Adrenal gland (tissue), 12 donors: ENCODE measurements around the gene ATP8A2. TPM values are rescaled to one million over a fixed set of nuclear protein-coding genes. Genes with fewer than 3 reads are reported as not detected.

Experiments
- DNase-seq, 7 donors: peaks; one replicate each; pipeline ENCODE4 v3.0.0-alpha.2; 2019 to 2020
- H3K27ac ChIP-seq, 5 donors: fragments of 200-600 bp; sonication (generic) in 4 of 5; 1 replicate in 3 of 5; 2 replicates in 2 of 5; pipeline versions ENCODE4 v1.5.1 to v1.8.0; 2016 to 2020; ENCODE audit warnings: mild to moderate bottlenecking in 1 of 5
- H3K27me3 ChIP-seq: fragments of 200-600 bp; 2 replicates; pipeline ENCODE4 v1.8.0; 2021
- H3K36me3 ChIP-seq, 2 donors: fragments of 200-600 bp; replicated peaks in 1 of 2; 1 replicate in 1 of 2; 2 replicates in 1 of 2; pipeline versions ENCODE4 v1.5.1 to v1.8.0; 2018 to 2022
- H3K4me1 ChIP-seq, 2 donors: fragments of 200-600 bp; replicated peaks in 1 of 2; 1 replicate in 1 of 2; 2 replicates in 1 of 2; pipeline versions ENCODE4 v1.5.1 to v1.8.0; 2018 to 2021
- H3K4me3 ChIP-seq, 4 donors: fragments of 200-600 bp; sonication (generic) in 3 of 4; one replicate each; pipeline ENCODE4 v1.5.1; 2016 to 2018
- H3K9me3 ChIP-seq, 3 donors: fragments of 200-600 bp; sonication (generic) in 1 of 3; replicated peaks in 1 of 3; 1 replicate in 2 of 3; 2 replicates in 1 of 3; pipeline versions ENCODE4 v1.5.1 to v1.8.0; 2016 to 2021
- POLR2A ChIP-seq, 2 donors: fragments of 450-650 bp; IDR thresholded peaks; one replicate each; pipeline ENCODE4 v1.6.1; 2017; ENCODE audit warnings: antibody characterized with exemption in 2 of 2, mild to moderate bottlenecking in 2 of 2, moderate library complexity in 1 of 2
- WGBS, 4 donors: extraction: QIAGEN DNeasy Blood & Tissue Kit in 2 of 4; methylation state at CpG; one replicate each; pipeline versions ENCODE4 v1.1.5 to v1.1.7; 2013 to 2017; 5-methylcytosine and 5-hydroxymethylcytosine counted together
- intact Hi-C, 2 donors: fragments of 100-400 bp; cut with DNase I; formaldehyde crosslinking; loops; one replicate each; pipeline versions ENCODE4 v1.14.1 to v1.15.0; 2022 to 2023
- polyA plus RNA-seq, 3 donors: library from polyadenylated mRNA; stranded (reverse); fragments of 200-250 nt in 2 of 3; fragments of 350-450 nt in 1 of 3; fragmentation: Illumina TruSeq in 1 of 3; extraction: RNeasy Lipid Tissue Mini Kit (QIAGEN cat#74804) in 1 of 3; gene quantifications; one replicate each; pipeline ENCODE4 v1.2.3, GENCODE V29; 2013 to 2014
- total RNA-seq, 9 donors: library from RNA; depleted of rRNA in 4 of 9; stranded (reverse); fragments of >200 nt in 4 of 9; fragments of 120-200 nt in 1 of 9; fragmentation: NEBNext Ultra II Directional in 1 of 9; extraction: Animal tissue kit (Norgen Biotek cat#: 25700) in 1 of 9; gene quantifications; one replicate each; pipeline versions ENCODE4 v1.1.0 to v1.2.4, GENCODE V29; 2013 to 2023
- TF ChIP-seq, protein P1 (sequence below), 6 experiments: fragments of 450-650 bp in 4 of 6; fragments of 200-600 bp in 2 of 6; sonication (generic) in 1 of 6; IDR thresholded peaks; 1 replicate in 5 of 6; 2 replicates in 1 of 6; pipeline versions ENCODE4 v1.5.1 to v1.8.0; 2016 to 2021; ENCODE audit warnings: antibody characterized with exemption in 6 of 6, mild to moderate bottlenecking in 2 of 6, moderate library complexity in 1 of 6
- donor health status: healthy with polysubstance abuse.
- donor health status: Bipolar disorder and iron deficiency.
- donor health status: DM: yes; HTN: yes; CAD: no.
- donor health status: DM: no; HTN: no; CAD: no.
- donor health status: DM: no; HTN: no; CAD: no.
- donor health status: DM: yes; HTN: yes; CAD: no.

The ATP8A2 gene
- total and polyA plus RNA-seq, 12 donors = 0.77 to 14.0 (median 4.3) TPM

GRCh38 chr13:25844559-25845434, 473.0 kb downstream of the ATP8A2 start:
- TF ChIP-seq, protein P1, sequence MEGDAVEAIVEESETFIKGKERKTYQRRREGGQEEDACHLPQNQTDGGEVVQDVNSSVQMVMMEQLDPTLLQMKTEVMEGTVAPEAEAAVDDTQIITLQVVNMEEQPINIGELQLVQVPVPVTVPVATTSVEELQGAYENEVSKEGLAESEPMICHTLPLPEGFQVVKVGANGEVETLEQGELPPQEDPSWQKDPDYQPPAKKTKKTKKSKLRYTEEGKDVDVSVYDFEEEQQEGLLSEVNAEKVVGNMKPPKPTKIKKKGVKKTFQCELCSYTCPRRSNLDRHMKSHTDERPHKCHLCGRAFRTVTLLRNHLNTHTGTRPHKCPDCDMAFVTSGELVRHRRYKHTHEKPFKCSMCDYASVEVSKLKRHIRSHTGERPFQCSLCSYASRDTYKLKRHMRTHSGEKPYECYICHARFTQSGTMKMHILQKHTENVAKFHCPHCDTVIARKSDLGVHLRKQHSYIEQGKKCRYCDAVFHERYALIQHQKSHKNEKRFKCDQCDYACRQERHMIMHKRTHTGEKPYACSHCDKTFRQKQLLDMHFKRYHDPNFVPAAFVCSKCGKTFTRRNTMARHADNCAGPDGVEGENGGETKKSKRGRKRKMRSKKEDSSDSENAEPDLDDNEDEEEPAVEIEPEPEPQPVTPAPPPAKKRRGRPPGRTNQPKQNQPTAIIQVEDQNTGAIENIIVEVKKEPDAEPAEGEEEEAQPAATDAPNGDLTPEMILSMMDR (IDR thresholded peaks at IDR 0.05) = no peak
- no peak for TF ChIP-seq POLR2A (IDR thresholded peaks at IDR 0.05)
- H3K4me3 ChIP-seq = no peak overlapping the region
- no peaks in the 10 kb centered on the region for H3K4me1 ChIP-seq
- no peaks in the 10 kb centered on the region for H3K36me3 ChIP-seq
- DNase-seq = no peak
- H3K27ac ChIP-seq = no peak overlapping the region
- no peaks in the 10 kb centered on the region for H3K9me3 ChIP-seq
- intact Hi-C loops = no loop called here
- peaks cover 5% of the 10 kb centered on the region for H3K27me3 ChIP-seq
- WGBS, 4 donors = 78 to 86% (median 84%) methylated on average over 6 to 7 of the region's 7 CpGs

GRCh38 chr13:25846222-25846984, 474.6 kb downstream of the ATP8A2 start:
- no peak overlapping the region for H3K4me3 ChIP-seq
- WGBS, 4 donors = 82 to 85% (median 83%) methylated on average over 4 of the region's 4 CpGs
- intact Hi-C loops = no loop called here
- no peaks in the 10 kb centered on the region for H3K9me3 ChIP-seq
- no peak for DNase-seq
- no peaks in the 10 kb centered on the region for H3K4me1 ChIP-seq
- H3K27ac ChIP-seq = no peak overlapping the region
- no peak for TF ChIP-seq POLR2A (IDR thresholded peaks at IDR 0.05)
- H3K36me3 ChIP-seq = no peaks in the 10 kb centered on the region
- H3K27me3 ChIP-seq = peaks cover 5% of the 10 kb centered on the region

DNA sequence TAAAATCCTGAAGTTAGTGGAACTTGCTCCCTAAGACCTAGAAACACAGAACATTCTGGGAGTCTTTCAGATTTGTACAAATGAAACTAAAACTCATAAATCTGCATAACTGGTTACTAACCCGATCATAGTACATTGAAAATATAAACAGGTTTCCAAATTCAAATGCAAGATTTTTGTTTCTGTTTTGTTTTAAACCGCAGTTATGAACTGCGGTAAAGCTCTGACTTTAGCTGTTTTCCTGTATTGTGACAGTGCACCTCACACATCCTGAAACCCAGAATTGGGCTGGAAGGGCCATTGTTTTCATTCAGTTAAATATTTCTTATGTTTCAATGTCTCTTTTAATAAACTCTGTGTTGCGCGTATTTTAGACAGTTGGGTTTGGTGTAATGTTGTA, 475.4 kb downstream of the ATP8A2 start:
- H3K36me3 ChIP-seq = no peaks in the 10 kb centered on the region
- 59 to 71% (median 64%) methylated on average over 5 of the region's 5 CpGs for WGBS, 4 donors
- H3K27me3 ChIP-seq = no peaks in the 10 kb centered on the region
- no peaks in the 10 kb centered on the region for H3K9me3 ChIP-seq
- intact Hi-C loops = no loop called here
- H3K4me3 ChIP-seq = no peak overlapping the region
- H3K4me1 ChIP-seq = no peaks in the 10 kb centered on the region
- no peak overlapping the region for H3K27ac ChIP-seq
- TF ChIP-seq, protein P1 (IDR thresholded peaks at IDR 0.05) = no peak
- no peak for TF ChIP-seq POLR2A (IDR thresholded peaks at IDR 0.05)
- DNase-seq = no peak

GRCh38 chr13:25847635-25848626, 476.2 kb downstream of the ATP8A2 start:
- intact Hi-C loops = no loop called here
- Histone ChIP-seq H3K27me3 (no peaks in the 10 kb centered on the region), H3K27ac (no peak overlapping the region), H3K4me1 (no peaks in the 10 kb centered on the region), H3K36me3 (no peaks in the 10 kb centered on the region), H3K9me3 (no peaks in the 10 kb centered on the region), H3K4me3 (no peak overlapping the region)
- peak in 2 of 7 donors; percentile 23 to 59 for DNase-seq
- TF ChIP-seq, protein P1 (IDR thresholded peaks at IDR 0.05) = no peak
- TF ChIP-seq POLR2A (IDR thresholded peaks at IDR 0.05) = no peak
- WGBS, 4 donors = 69 to 81% (median 78%) methylated on average over 11 of the region's 11 CpGs
